22Rv1 (cell line): Measurements from ENCODE around the gene ATP6V1G1.

Source experiments
- ZFX ChIP-seq: fragments of 450-650 bp; IDR thresholded peaks from 2 replicates; pipeline ENCODE4 v1.6.1; 2017; ENCODE audit warnings: antibody characterized with exemption, borderline replicate concordance
- TF ChIP-seq, protein P1 (sequence below): fragments of 450-650 bp; IDR thresholded peaks from 2 replicates; pipeline ENCODE4 v1.5.1; 2017; ENCODE audit warnings: mild to moderate bottlenecking

DNA sequence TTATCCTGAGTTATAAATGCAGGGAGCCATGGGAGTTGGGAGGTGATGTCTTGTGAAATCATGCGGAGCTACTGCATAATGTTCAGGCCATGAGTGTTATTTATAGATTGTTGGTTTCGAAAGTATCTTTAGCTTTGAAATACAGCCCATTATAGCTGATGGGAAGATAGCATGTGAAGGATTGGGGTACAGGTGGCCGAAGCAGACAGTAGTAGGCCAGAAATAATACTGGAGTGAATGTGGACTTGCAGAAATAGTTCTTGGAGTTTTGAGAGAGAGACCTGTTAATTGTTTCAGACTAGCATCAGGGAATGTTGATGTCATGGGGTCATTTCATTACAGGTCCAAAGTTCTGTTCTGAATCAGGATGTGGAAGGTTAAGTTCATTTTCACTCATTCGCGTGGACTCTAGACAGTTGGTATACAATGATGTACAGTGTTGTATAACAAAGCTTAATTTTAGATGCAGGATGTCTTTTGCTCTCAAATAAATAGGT, 3.8 kb downstream of the ATP6V1G1 start:
- TF ChIP-seq, protein P1, sequence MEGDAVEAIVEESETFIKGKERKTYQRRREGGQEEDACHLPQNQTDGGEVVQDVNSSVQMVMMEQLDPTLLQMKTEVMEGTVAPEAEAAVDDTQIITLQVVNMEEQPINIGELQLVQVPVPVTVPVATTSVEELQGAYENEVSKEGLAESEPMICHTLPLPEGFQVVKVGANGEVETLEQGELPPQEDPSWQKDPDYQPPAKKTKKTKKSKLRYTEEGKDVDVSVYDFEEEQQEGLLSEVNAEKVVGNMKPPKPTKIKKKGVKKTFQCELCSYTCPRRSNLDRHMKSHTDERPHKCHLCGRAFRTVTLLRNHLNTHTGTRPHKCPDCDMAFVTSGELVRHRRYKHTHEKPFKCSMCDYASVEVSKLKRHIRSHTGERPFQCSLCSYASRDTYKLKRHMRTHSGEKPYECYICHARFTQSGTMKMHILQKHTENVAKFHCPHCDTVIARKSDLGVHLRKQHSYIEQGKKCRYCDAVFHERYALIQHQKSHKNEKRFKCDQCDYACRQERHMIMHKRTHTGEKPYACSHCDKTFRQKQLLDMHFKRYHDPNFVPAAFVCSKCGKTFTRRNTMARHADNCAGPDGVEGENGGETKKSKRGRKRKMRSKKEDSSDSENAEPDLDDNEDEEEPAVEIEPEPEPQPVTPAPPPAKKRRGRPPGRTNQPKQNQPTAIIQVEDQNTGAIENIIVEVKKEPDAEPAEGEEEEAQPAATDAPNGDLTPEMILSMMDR, result no peak
- TF ChIP-seq ZFX, result no peak
